GM18519 (cell line): ENCODE data around the gene SLC2A3.
"Not testable (repeated sequence)": the region's sequence is repeated elsewhere in the genome, so short reads cannot be mapped to it uniquely, and the experiment has no call there.

Source experiments
- ATAC-seq: cut with Tn5 transposase; IDR thresholded peaks from one replicate; pipeline ENCODE4 v1.9.1; 2021; ENCODE audit warnings: mild to moderate bottlenecking, moderate library complexity; ENCODE audit not compliant: unreplicated experiment, low FRiP score

The SLC2A3 gene

DNA sequence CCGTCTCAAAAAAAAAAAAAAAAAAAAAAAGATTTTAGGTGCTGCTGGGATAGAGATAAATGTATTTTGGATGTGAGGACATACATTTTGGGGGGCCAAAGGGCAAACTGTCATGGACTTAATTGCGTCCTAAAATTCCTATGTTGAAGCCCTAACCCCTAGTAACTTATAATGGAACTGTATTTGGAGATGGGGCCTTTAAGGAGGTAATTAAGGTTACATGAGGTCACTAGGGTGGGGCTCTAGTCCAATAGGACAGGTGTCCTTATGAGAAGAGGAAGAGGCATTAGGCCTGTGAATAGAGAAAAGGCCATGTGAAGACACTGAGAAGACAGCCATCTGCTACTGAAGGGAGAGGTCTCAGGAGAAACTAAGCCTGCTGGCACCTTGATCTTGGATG, 17.9 kb upstream of the SLC2A3 start:
- ATAC-seq = not testable (repeated sequence)

DNA sequence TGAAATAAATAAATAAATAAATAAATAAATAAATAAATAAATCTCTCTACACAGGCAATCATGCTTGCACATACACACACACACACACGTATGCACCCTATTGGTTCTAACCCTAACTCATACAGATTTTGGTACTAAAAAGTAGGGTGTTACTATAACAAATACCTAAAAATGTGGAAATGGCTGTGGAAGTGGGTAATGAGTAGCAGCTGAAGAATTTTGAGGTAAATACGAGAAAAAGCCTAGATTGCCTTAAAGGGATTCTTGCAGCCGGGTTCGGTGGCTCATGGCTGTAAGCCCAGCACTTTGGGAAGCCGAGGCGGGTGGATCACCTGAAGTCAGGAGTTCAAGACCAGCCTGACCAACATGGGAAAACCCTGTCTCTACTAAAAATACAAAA, 15.7 kb upstream of the SLC2A3 start:
- ATAC-seq = no peak

DNA sequence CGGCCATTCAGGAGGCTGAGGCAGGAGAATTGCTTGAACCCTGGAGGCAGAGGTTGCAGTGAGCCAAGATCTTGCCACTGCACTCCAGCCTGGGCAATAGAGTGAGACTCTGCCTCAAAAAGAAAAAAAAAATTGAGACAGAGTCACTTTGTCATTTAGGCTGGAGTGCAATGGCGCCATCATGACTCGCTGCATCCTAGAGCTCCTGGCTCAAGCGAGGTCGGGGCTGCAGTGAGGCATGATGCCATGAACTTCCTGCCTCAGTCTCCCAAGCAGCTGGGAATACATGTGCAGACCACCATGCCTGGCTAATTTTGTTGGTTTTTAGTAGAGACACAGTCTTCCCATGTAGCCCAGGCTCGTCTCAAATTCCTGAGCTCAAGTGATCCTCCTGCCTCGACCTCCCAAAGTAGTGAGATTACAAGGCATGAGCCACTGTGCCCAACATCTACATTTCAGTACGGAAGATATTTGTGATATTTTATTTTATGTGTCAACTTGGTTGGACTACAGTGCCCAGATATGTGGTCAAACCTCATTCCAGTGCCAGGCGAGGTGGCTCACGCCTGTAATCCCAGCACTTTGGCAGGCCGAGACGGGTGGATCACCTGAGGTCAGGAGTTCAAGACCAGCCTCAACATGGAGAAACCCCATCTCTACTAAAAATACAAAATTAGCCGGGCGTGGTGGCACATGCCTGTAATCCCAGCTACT, 14.4 kb upstream of the SLC2A3 start:
- not testable (repeated sequence) for ATAC-seq

DNA sequence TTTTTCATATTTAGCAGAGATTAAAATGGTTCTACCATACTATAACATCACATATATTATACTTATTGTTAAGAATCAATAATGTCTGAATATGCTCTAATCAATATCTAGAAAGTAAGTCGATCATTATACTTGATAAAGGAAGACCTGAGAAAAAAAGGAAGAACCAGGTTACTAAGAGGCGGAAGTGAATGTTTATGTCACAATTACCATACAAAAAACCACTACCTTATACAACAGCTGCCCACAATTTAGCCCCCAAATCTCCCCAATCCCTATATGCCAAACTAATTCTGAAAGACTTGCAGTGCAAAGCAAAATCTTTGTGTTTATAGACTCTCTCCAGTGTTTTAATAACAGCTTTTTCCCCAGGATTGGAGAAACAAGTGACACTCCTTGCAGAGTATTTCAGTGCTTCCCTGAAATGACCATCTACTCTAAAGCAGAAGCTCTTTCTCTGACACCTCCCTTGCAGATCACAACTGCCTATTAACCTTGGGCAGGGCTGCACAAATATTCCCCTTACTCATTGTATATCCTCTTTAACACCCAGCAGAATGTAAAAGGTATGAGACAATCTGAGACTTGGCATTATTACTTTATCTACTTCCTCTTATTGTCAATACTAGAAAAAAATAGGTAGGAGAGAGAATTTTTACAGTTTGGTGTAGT, 12.7 kb upstream of the SLC2A3 start:
- no peak for ATAC-seq

DNA sequence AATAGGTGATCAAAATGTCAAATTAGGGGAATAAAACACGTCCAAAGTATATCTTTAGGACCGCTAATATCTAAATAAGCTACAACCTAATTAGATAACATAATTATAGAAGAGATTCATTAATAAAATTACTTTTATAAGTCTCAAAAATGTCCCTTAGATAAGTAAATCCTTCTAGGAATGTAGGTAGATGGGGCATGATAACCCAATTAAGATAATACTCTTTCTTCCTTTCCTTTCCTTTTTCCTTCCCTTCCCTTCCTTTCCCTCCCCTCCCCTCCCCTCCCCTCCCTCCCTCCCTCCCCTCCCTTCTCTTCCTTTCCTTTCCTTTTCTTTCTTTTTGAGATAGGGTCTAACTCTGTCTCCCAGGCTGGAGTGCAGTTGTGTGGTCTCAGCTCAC, 11.0 kb upstream of the SLC2A3 start:
- ATAC-seq = no peak

DNA sequence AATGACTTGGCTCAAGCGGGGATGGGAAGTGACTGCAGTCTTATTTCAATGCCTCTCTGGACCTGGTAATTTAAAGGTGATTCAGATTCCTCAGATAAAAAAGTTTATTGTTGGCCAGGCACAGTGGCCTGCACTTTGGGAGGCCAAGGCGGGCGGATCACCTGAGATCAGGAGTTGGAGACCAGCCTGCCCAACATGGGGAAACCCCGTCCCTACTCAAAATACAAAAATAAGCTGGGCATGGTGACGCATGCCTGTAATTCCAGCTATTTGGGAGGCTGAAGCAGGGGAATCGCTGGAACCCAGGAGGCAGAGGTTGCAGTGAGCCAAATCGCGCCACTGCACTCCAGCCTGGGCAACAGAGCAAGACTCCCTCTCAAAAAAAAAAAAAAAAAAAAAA, 8.8 kb upstream of the SLC2A3 start:
- not testable (repeated sequence) for ATAC-seq

DNA sequence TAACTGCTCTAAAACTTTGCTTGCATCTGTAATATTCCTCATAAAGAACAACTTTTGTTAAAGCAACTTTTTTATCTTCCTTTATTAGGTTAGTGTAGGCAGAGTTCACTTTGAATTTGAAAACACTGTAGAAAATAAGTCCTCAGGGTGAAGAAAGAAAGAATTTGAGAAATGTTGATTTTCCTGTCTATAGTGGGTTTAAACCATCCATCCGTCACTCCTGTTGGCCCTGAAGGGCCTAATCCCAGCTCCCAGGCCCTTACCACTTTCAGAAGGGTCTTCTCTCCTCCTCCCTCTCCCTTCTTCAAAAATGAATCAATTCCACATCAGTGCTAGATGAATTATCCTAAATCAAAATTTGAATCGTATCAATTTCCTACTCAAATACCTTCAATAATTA, 4.9 kb upstream of the SLC2A3 start:
- no peak for ATAC-seq

DNA sequence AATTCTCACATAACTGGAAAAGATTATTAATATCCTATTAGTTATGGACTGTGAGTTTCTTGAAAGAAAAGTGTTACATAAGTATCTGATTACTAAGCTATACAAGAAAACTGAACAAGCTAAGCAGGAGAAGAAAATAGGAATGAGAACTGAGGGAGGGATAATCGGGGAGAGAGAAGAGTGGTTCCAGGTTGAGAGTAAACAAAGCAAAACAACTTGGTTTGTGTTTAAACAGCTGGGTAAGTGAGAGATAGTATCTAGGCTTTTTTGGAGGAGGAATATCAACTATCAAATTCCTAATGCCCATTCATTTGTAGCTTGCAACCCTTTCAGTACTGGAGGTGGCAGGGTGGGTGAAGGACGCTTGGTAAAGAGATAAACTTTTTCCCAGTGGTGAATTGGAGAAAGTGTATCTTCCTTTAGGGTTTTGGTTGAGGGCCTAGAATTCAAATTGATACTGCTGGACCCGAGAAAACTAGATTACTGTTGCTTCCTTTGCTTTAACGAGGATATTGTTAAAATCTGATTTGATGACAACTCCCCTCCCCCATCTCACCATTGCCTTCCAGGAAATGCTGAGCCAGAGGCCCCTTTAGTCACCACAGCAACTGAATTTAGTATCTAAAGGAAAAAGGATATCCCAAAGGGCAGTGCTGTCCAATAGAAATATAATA, 2.0 kb upstream of the SLC2A3 start:
- no peak for ATAC-seq

DNA sequence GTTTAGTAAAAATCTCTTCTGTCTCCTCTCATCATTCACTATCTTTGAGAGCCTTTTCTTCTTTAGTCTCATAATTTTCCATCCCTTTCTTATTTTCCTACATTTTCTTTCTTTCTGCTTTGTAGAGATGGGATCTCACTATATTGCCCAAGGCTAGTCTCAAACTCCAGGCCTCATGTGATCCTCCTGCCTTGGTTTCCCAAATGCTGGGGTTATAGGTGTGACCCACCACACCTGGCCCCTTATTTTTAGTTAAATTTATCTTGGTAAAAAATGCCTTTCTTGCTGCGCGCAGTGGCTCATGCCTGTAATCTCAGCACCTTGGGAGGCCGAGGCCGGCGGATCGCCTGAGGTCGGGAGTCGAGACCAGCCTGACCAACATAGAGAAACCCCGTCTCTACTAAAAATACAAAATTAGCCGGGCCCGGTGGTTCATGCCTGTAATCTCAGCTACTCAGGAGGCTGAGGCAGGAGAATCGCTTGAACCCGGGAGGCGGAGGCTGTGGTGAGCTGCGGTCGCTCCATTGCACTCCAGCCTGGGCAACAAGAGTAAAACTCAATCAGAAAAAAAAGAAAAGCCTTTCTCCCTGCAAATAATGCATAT, 996 bp downstream of the SLC2A3 start:
- ATAC-seq = no peak

DNA sequence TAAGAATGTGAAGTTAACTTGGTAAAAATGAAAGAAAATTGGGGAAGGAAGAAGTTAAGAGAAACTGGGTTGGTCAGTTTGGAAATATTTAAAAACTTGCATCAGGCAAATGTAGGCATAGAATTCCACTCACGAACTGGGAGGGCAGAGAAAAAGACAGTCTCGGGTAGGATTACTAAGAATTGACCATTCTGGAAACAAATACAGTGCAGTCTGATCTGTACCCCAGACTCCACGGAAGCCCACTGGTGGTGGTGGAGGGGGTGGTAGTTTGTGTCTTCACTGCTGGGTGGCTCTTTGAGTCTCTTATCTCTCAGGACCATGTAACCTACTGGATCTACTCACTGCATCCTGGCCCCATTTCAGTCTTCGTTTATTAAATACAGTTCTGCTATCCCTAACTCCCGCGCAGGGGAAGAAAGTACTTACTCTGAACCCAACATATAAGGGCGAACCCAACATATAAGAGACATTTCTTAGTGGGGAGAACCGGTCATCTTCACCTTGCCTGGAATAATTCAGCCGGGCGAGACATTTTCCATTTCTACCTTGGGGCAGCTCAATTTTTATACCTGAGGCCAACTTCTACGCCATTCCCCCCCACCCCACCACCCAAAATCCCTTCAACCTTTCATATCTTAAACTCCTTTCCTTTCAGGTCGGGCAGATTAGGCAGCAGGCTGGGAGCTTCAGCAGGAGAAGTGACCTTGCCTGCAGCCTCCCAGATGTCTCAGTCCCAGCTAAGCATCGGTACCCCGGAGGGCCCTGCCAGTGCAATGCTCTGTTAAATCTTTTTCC, 1.7 kb downstream of the SLC2A3 start:
- ATAC-seq = no peak

DNA sequence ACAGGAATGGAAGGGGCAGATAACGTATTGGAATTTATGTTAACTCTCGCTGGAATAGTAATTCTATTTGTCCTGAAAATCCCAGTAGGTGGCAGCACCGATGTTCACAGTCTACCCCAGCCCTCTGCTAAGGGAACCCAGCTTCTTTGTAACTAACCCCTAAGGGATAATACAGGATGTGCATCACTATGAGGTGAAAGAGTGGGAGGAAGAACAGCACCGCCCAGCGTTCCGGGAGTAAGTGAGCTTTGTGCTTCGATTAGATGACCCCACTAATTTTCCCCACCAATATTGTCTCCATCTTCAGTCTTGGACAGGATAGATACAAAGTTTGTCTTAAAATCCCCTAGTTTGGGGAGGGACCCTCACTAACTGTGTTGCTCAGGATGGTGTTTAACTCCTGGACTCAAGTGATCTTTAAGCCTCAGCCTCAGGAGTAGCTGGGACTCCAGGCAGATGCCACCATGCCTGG, 2.7 kb downstream of the SLC2A3 start:
- peak; percentile 73 for ATAC-seq

DNA sequence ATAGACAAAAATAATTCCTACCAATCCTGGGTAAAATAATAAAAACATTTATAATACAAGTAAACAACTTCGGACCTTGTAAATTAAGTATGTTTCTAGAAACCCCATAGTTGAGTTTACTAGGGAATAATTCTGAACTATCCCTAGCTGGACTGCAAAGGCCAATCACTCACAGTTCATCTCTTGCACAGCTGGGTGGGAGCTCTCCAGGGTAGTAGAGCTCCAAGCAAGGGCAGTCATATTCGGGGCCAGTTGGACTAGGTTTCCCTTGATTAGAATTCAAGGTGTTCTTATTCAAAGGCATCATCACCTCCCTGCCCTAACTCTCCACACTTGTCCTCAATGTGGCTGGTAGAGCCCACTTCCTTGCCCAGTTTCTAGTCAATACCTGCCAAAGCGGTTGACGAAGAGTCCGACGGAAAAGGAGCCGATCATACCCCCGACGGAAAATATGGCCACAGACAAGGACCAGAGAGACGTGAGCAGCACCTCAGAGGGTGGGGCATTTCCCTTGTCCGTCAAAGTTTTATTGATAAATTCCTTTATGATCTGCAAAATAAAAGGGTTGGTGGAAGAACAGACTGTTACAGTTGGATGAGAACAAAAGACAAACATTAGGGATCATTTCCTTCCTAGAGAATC, 3.3 kb downstream of the SLC2A3 start:
- not testable (repeated sequence) for ATAC-seq

DNA sequence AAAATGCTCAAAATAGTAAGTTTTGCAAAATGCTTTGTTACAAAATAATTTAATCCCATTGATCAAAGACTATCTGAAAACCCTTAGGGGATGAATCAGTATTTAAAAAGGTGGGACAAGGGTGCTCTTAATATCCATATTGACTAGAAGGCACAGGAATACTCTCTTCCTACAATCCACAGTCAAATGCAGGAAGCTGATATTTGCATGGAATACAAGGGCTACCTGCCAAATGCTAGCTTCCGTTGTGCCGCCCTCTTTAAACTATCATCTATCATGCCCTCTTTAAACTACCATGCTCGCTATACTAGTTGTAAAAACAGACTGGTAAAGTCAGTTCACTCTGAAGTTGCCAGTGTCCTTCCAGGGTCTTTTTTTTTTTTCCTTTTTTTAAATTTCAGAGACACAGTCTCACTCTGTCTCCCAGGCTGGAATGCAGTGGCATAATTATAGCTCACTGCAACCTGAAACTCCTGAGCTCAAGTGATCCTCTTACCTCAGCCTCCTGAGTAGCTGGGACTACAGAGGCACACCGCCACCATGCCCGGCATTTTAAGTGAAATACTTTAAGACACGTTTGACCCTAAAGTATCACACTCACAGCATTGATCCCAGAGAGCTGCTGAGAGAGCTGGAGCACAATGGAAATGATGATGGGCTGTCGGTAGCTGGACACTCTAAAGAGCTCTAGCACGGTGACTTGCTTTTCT, 6.7 kb downstream of the SLC2A3 start:
- ATAC-seq = no peak

DNA sequence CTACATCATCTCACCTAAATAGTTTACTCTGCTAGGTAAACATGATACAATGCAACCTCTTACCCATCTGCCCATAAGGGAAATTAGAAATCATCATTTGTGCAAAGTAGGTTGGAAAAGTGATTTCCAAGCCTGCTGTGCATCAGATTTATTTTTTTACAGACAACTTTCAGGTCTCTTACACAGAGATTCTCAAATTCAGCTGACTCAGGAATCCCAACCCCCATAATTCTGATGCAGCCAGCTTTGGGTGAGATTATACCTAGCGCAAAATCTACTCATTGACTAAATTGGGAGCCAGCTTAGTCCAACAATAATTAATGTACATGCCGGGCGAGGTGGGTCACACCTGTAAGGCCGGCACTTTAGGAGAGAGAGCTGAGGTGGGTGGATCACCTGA, 8.5 kb downstream of the SLC2A3 start:
- ATAC-seq = no peak

DNA sequence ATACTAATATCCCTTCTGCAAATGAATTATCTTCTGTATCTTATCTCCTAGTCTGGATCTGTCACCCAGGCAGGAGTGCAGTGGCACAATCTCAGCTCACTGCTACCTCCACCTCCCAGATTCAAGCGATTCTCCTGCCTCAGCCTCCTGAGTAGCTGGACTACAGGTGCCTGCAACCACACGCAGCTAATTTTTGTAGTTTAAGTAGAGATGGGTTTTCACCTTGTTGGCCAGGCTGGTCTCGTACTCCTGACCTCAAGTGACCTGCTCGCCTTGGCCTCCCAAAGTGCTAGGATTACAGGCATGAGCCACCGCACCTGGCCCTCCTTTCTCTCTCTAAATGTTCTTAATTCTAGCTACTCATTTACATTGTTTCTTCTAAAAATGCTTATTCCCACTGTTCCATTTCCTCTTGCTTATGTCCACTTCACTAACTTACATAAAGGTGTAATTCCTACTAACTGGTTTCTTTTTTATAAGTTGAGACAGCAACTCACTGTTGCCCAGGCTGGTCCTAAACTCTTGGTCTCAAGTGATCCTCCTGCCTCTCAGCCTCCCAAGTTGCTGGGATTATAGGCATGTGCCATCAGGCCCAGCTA, 9.8 kb downstream of the SLC2A3 start:
- ATAC-seq = not testable (repeated sequence)

DNA sequence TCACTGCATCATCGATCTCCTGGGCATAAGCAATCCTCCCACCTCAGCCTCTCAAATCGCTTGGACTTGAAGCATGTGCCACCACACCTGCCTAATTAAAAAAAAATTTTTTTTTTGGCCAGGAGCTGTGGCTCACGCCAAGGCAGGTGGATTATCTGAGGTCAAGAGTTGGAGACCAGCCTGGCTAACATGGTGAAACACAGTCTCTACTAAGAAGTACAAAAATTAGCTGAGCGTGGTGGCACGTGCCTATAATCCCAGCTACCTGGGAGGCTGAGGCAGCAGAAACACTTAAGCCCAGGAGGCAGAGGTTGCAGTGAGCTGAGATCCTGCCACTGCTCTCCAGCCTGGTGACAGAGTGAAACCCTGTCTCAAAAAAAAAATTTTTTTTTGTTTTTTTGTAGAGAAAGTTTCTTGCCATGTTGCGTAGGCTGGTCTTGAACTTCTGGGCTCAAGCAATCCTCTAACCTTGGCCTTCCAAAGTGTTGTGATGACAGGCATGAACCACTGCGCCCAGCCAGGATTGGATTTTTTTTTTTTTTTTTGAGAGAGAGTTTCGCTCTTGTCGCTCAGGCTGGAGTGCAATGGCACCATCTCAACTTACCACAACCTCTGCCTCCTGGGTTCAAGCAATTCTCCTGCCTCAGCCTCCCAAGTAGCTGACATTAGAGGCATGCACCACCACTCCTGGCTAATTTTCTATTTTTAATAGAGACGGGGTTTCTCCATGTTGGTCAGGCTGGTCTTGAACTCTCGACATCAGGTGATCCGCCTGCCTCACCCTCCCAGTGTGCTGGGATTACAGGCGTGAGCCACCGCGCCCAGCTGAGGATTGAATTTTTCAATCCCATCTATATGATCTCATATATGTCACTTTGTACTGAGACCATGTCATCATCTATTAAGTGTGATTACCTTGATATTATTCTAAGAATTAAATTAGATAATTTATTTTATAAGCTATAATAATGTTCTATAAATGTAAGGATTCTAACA, 12.4 kb downstream of the SLC2A3 start:
- no peak for ATAC-seq

DNA sequence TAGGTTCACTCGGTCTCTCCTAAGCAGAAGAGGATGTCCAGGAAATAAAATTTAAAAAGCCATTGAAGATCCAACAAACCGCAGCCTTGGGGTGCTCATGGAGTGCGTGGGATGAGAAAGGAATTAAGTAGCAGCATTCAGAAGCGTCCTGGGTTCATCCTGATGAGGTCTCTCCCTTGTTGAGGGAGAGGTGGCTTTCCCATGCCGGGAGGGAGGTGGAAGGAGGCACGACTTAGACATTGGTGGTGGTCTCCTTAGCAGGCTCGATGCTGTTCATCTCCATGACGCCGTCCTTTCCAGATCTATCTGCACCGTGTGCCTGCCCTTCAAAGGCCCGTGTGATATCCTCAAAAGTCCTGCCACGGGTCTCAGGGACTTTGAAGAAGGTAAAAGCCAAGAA, 14.8 kb downstream of the SLC2A3 start:
- not testable (repeated sequence) for ATAC-seq

DNA sequence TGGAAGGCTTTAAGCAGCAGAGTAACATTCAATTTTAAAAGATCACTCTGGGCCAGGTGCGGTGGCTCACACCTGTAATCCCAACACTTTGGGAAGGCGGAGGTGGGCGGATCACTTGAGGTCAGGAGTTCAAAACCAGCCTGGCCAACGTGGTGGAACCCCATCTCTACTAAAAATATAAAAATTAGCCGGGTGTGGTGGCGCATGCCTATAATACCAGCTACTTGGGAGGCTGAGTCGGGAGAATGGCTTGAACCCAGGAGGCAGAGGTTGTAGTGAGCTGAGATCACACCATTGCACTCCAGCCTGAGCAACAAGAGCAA, 17.8 kb downstream of the SLC2A3 start:
- not testable (repeated sequence) for ATAC-seq
